NT2/D1 (cell line): ENCODE data around the gene NMBR.

Source experiments
- SUZ12 ChIP-seq: IDR thresholded peaks from 2 replicates; pipeline ENCODE4 v1.6.1; 2011; ENCODE audit not compliant: insufficient read length, insufficient read depth; ENCODE audit errors: extremely low read depth
- YY1 ChIP-seq: IDR thresholded peaks from 2 replicates; pipeline ENCODE4 v1.6.1; 2011; ENCODE audit not compliant: insufficient read length, insufficient read depth
- ZNF274 ChIP-seq: IDR thresholded peaks from 2 replicates; pipeline ENCODE4 v1.6.1; 2011; ENCODE audit warnings: mild to moderate bottlenecking, low read depth, low read length

DNA sequence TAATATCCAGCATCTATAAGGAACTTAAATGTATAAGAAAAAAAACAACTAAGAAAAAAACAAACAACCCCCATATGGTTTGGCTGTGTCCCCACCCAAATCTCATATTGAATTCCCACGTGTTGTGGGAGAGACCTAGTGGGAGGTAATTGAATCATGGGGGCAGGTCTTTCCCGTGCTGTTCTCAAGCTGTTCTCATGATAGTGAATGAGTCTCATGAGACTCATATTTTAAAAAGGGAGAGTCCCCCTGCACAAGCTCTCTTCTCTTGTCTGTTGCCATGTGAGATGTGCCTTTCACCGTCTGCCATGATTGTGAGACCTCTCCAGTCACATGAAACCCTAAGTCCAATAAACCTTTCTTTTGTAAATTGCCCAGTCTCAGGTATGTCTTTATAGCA, 119.8 kb downstream of the NMBR start:
- TF ChIP-seq SUZ12 (no peak), ZNF274 (no peak), YY1 (no peak)
